WERI-Rb-1 (cell line): Measurements from ENCODE around the gene REXO4.

ENCODE experiments used
- DNase-seq: peaks from one replicate; pipeline ENCODE4 v3.0.0-alpha.2; 2020
- H3K27ac ChIP-seq: fragments of 250-450 bp; sonication (Bioruptor Pico); 2 replicates; pipeline ENCODE4 v1.5.1; 2020; ENCODE audit warnings: mild to moderate bottlenecking, moderate library complexity
- H3K27me3 ChIP-seq: fragments of 250-450 bp; sonication (Bioruptor Pico); 2 replicates; pipeline ENCODE4 v1.5.1; 2021; ENCODE audit warnings: mild to moderate bottlenecking, low read depth, moderate library complexity; ENCODE audit not compliant: insufficient read depth, severe bottlenecking
- H3K36me3 ChIP-seq: fragments of 250-450 bp; sonication (Bioruptor Pico); 2 replicates; pipeline ENCODE4 v1.5.1; 2020; ENCODE audit warnings: mild to moderate bottlenecking, moderate library complexity
- H3K4me3 ChIP-seq: 2 replicates; pipeline ENCODE4 v1.5.1; 2011; ENCODE audit warnings: low read depth, mild to moderate bottlenecking, control low read depth, low read length
- H3K9me3 ChIP-seq: fragments of 250-450 bp; sonication (Bioruptor Pico); 2 replicates; pipeline ENCODE4 v1.5.1; 2021; ENCODE audit warnings: mild to moderate bottlenecking, moderate library complexity; ENCODE audit not compliant: severe bottlenecking
- TF ChIP-seq, protein P1 (sequence below): IDR thresholded peaks from 2 replicates; pipeline ENCODE4 v1.5.1; 2011; ENCODE audit warnings: low read depth, mild to moderate bottlenecking, control low read depth, inconsistent platforms, low read length

The REXO4 gene

DNA sequence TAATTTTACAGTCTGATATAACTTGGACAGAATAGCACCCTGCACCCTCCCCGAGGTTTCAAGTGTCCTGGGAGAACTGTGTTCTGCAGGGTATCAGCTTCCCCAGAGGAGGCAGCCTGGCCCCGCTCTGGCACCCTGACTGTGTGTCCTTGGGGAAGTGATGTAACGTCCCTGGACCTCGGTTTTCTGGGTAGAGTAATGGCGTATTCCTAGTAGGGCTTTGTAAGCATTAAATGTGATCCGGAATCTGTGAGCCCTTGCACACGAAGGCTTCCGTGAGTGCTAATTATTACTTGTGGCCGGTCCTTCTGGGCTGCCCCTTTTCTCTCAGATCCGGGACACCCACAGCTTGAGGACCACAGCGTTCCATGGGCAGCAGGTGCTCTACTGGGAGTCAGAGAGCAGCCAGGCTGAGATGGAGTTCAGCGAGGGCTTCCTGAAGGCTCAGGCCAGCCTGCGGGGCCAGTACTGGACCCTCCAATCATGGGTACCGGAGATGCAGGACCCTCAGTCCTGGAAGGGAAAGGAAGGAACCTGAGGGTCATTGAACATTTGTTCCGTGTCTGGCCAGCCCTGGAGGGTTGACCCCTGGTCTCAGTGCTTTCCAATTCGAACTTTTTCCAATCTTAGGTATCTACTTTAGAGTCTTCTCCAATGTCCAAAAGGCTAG is 41.0 kb upstream of the REXO4 start:
- peak overlapping the region; percentile 4; the same call in 1 of the 2 replicates for H3K27ac ChIP-seq
- TF ChIP-seq, protein P1, sequence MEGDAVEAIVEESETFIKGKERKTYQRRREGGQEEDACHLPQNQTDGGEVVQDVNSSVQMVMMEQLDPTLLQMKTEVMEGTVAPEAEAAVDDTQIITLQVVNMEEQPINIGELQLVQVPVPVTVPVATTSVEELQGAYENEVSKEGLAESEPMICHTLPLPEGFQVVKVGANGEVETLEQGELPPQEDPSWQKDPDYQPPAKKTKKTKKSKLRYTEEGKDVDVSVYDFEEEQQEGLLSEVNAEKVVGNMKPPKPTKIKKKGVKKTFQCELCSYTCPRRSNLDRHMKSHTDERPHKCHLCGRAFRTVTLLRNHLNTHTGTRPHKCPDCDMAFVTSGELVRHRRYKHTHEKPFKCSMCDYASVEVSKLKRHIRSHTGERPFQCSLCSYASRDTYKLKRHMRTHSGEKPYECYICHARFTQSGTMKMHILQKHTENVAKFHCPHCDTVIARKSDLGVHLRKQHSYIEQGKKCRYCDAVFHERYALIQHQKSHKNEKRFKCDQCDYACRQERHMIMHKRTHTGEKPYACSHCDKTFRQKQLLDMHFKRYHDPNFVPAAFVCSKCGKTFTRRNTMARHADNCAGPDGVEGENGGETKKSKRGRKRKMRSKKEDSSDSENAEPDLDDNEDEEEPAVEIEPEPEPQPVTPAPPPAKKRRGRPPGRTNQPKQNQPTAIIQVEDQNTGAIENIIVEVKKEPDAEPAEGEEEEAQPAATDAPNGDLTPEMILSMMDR, result no peak

DNA sequence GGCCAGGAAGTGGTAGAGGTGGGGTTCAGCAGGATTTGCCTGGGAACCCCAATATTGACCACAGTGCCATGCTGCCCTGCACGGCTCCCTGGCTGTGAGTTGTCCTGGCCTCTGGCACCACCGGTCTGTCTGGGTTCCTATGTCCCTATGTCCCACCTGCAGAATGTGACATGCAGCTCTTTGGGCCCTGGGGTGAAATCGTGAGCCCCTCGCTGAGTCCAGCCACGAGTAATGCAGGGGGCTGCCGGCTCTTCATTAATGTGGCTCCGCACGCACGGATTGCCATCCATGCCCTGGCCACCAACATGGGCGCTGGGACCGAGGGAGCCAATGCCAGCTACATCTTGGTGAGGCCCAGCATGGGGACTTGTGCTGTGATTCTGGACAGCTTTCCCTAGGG is 39.9 kb upstream of the REXO4 start:
- DNase-seq, result no peak
- TF ChIP-seq, protein P1, result no peak
- no peak overlapping the region for H3K4me3 ChIP-seq

More for the DNA sequence above, 41.0 kb upstream of the REXO4 start:
- no peaks in the 10 kb centered on the region for H3K9me3 ChIP-seq
- no peaks in the 10 kb centered on the region for H3K27me3 ChIP-seq
- peaks cover 5% of the 10 kb centered on the region for H3K36me3 ChIP-seq
- DNase-seq, result no peak
- peak overlapping the region; percentile 43 for H3K4me3 ChIP-seq

DNA sequence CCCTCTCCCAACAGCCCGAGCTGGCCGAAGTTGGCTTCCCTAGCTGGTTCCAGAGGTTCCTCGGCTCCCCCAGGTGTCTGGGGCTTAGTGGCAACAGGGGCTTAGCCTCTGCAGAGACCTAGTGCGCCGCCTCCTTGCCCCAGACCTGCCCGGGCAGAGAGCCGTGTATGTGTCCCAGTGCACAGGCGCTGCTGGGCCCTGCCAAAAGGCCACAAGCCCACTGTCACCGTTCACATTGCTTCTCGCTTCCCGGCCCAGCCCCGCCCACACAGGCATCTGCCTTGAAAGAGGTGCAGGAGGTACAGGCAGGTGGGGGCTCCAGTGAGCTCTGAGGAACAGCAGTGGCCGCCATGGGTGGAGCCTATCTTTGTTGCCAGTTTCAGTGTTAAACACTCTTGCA is 39.4 kb upstream of the REXO4 start:
- no peaks in the 10 kb centered on the region for H3K27me3 ChIP-seq
- DNase-seq, result peak; percentile 49
- no peaks in the 10 kb centered on the region for H3K9me3 ChIP-seq
- no peak overlapping the region for H3K4me3 ChIP-seq
- TF ChIP-seq, protein P1, result no peak
- peak overlapping the region; percentile 47 for H3K27ac ChIP-seq
- no peaks in the 10 kb centered on the region; the same call in 1 of the 2 replicates for H3K36me3 ChIP-seq

More for the DNA sequence above, 39.9 kb upstream of the REXO4 start:
- H3K27ac ChIP-seq, result no peak overlapping the region
- no peaks in the 10 kb centered on the region for H3K9me3 ChIP-seq
- H3K27me3 ChIP-seq, result no peaks in the 10 kb centered on the region
- H3K36me3 ChIP-seq, result no peaks in the 10 kb centered on the region; the same call in 1 of the 2 replicates

DNA sequence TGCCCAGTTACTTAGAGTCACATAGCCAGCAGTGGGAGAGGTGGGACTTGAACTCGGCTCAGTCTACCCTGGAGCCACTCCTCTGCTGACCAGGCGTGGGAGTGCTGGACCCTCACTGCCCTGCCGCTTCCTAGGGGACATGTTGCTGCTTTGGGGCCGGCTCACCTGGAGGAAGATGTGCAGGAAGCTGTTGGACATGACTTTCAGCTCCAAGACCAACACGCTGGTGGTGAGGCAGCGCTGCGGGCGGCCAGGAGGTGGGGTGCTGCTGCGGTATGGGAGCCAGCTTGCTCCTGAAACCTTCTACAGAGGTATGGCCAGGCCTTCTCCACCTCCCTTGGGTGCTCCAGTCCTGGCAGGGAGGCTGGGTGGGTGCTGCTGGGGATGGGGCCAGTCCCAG is 38.6 kb upstream of the REXO4 start:
- TF ChIP-seq, protein P1, result peak; percentile 37
- Histone ChIP-seq H3K27me3 (no peaks in the 10 kb centered on the region), H3K9me3 (no peaks in the 10 kb centered on the region), H3K36me3 (no peaks in the 10 kb centered on the region; the same call in 1 of the 2 replicates), H3K27ac (no peak overlapping the region), H3K4me3 (no peak overlapping the region)
- DNase-seq, result peak; percentile 28

DNA sequence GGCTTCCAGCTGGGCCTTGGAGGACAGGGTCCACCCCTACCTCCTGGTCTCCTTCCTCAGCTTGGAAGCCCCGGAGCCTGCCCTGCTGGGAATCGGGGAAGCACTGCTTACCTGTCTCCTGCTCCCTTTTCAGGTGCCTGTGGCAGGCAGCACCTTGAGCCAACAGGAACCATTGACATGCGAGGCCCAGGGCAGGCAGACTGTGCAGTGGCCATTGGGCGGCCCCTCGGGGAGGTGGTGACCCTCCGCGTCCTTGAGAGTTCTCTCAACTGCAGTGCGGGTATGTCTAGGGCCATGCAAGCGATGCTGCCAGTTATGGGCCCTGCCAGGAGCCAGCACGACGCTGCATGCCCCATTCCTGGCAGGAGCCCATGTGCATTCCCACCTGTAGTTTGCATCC is 38.1 kb upstream of the REXO4 start:
- Histone ChIP-seq H3K36me3 (no peaks in the 10 kb centered on the region), H3K4me3 (no peak overlapping the region), H3K9me3 (no peaks in the 10 kb centered on the region), H3K27me3 (no peaks in the 10 kb centered on the region), H3K27ac (no peak overlapping the region)
- TF ChIP-seq, protein P1, result no peak
- DNase-seq, result no peak
